K562 (cell line): ENCODE data around the gene UTP15. TPM values are rescaled to one million over a fixed set of nuclear protein-coding genes. Genes with fewer than 3 reads are reported as not detected.

ENCODE experiments used
- ATAC-seq: fragments of 200-7000 bp; cut with Tn5 transposase; 3 replicates; pipeline ENCODE4 v1.9.1; 2020; ENCODE audit warnings: moderate library complexity
- BruUV-seq: library from RNA; stranded (reverse); fragments of 400-500 nt; replicated peaks from 2 replicates; lab custom pipeline; 2021; lab: Mats Ljungman, UMichigan
- CTCF ChIA-PET: fragments of 300-600 bp; formaldehyde crosslinking; extraction: SDS; loops from one replicate; lab custom pipeline; 2021; ENCODE audit warnings: low intra/inter-chr PET ratio; lab: Yijun Ruan, JAX
- POLR2A ChIA-PET: fragments of 300-600, 350-650 bp; sonication (Branson Sonifier 250); formaldehyde crosslinking; extraction: SDS; loops from one replicate; lab custom pipeline; 2021; ENCODE audit warnings: antibody characterized with exemption, inconsistent platforms; lab: Yijun Ruan, JAX
- DNase-seq, 4 experiments: peaks; one replicate each; pipeline versions ENCODE4 v3.0.0 to v3.0.0-alpha.2; 2011 to 2018; ENCODE audit warnings: low spot score in 3 of 4, mixed read lengths in 3 of 4; ENCODE audit errors: extremely low read depth in 1 of 4
- FAIRE-seq: peaks from 2 replicates; lab custom pipeline; 2011; peaks lifted over from hg19 to GRCh38; lab: Jason Lieb, UNC
- H2AFZ ChIP-seq: 2 replicates; pipeline ENCODE4 v1.6.0; 2011; ENCODE audit warnings: low read depth, low read length, control low read depth, inconsistent platforms
- H3K27ac ChIP-seq: fragments of 200-600 bp; 3 replicates; pipeline ENCODE4 v1.8.0; 2011; ENCODE audit warnings: low read depth, mild to moderate bottlenecking, control low read depth, inconsistent platforms, low read length, moderate library complexity, mixed read lengths; ENCODE audit errors: extremely low read depth
- H3K27me3 ChIP-seq, 2 experiments: fragments of 300-600 bp in 1 of 2; 2 replicates in 1 of 2; 3 replicates in 1 of 2; pipeline versions ENCODE4 v1.6.0 to v1.8.0; 2011; ENCODE audit warnings: inconsistent platforms in 2 of 2, low read length in 2 of 2, mild to moderate bottlenecking in 1 of 2, mixed read lengths in 1 of 2, moderate library complexity in 1 of 2; ENCODE audit not compliant: control insufficient read depth in 2 of 2, insufficient read depth in 2 of 2
- H3K36me3 ChIP-seq: fragments of 300-600 bp; 3 replicates; pipeline ENCODE4 v1.8.0; 2011; ENCODE audit warnings: mild to moderate bottlenecking, low read length, inconsistent platforms; ENCODE audit not compliant: control insufficient read depth, insufficient read depth
- H3K4me1 ChIP-seq, 2 experiments: fragments of 200-600 bp in 1 of 2; replicated peaks in 1 of 2; 2 replicates in 1 of 2; 3 replicates in 1 of 2; pipeline versions ENCODE4 v1.5.1 to v1.8.0; 2011; ENCODE audit warnings: inconsistent platforms in 2 of 2, low read length in 2 of 2, mild to moderate bottlenecking in 1 of 2, mixed read lengths in 1 of 2, moderate library complexity in 1 of 2; ENCODE audit not compliant: control insufficient read depth in 2 of 2, insufficient read depth in 2 of 2
- H3K4me2 ChIP-seq: 2 replicates; pipeline ENCODE4 v1.6.1; 2011; ENCODE audit warnings: low read length, control low read depth, inconsistent platforms, mixed read lengths; ENCODE audit not compliant: insufficient read depth
- H3K4me3 ChIP-seq: fragments of 200-600 bp; sonication (generic), shearing (Covaris generic); 2 replicates; pipeline ENCODE4 v1.5.1; 2016; ENCODE audit warnings: control low read depth, inconsistent platforms
- H3K79me2 ChIP-seq: fragments of 200-600 bp; 3 replicates; pipeline ENCODE4 v1.8.0; 2011; ENCODE audit warnings: low read length, inconsistent platforms; ENCODE audit not compliant: control insufficient read depth, insufficient read depth
- H3K9ac ChIP-seq, 2 experiments: 2 replicates each; pipeline versions ENCODE4 v1.6.0 to v1.6.1; 2011; ENCODE audit warnings: low read depth in 2 of 2, low read length in 2 of 2, control low read depth in 1 of 2, inconsistent platforms in 1 of 2, mild to moderate bottlenecking in 1 of 2, mixed read lengths in 1 of 2; ENCODE audit not compliant: insufficient read depth in 1 of 2
- H3K9me1 ChIP-seq: one replicate; pipeline ENCODE4 v1.6.0; 2011; ENCODE audit warnings: inconsistent platforms, mild to moderate bottlenecking, low read length, moderate library complexity; ENCODE audit not compliant: control insufficient read depth, insufficient read depth
- H3K9me3 ChIP-seq: replicated peaks from 2 replicates; pipeline ENCODE4 v1.5.1; 2011; ENCODE audit warnings: low read depth, low read length, inconsistent platforms; ENCODE audit not compliant: control insufficient read depth, insufficient read depth
- H4K20me1 ChIP-seq: replicated peaks from 2 replicates; pipeline ENCODE4 v1.6.1; 2011; ENCODE audit warnings: low read length, inconsistent platforms, mixed read lengths; ENCODE audit not compliant: control insufficient read depth, insufficient read depth
- GATA2 ChIP-seq: sonication (generic); formaldehyde crosslinking; IDR thresholded peaks from 2 replicates; pipeline ENCODE4 v1.4.0; 2020; ENCODE audit warnings: mild to moderate bottlenecking, missing genetic modification reagents
- GATAD2A ChIP-seq: fragments of 450-650 bp; IDR thresholded peaks from 2 replicates; pipeline ENCODE4 v1.6.1; 2017
- HINFP ChIP-seq: fragments of 450-650 bp; conservative IDR thresholded peaks from 2 replicates; pipeline ENCODE4 v1.6.1; 2016; ENCODE audit warnings: missing genetic modification characterization, low read depth, mild to moderate bottlenecking, control low read depth, missing compliant biosample characterization
- PCBP1 ChIP-seq: fragments of 200-400 bp; formaldehyde crosslinking; IDR thresholded peaks from 2 replicates; pipeline ENCODE4 v1.6.1; 2018; ENCODE audit warnings: mild to moderate bottlenecking, low read depth, low read length; ENCODE audit not compliant: poor library complexity, severe bottlenecking
- PML ChIP-seq: IDR thresholded peaks from 2 replicates; pipeline ENCODE4 v1.6.1; 2012; ENCODE audit warnings: low read length, inconsistent platforms
- ZNF23 ChIP-seq: fragments of 250-450 bp; sonication (Bioruptor Pico); IDR thresholded peaks from 2 replicates; pipeline ENCODE4 v1.4.0; 2020; ENCODE audit warnings: mild to moderate bottlenecking
- WGBS: fragments of 100-300 bp; shearing (Covaris generic); methylation state at CpG from one replicate; pipeline ENCODE4 v1.1.6; 2016; ENCODE audit warnings: low coverage, mixed read lengths; ENCODE audit not compliant: insufficient coverage; ENCODE audit errors: missing lambda C conversion rate; 5-methylcytosine and 5-hydroxymethylcytosine counted together
- in situ Hi-C: fragments of 300-500 bp; cut with MboI; formaldehyde crosslinking; loops from 4 replicates; pipeline ENCODE4 v1.15.0; 2018; ENCODE audit warnings: inconsistent platforms, mixed read lengths
- intact Hi-C: fragments of 100-400 bp; cut with micrococcal nuclease; formaldehyde crosslinking; loops from 2 replicates; pipeline ENCODE4 v1.14.2; 2022
- polyA plus RNA-seq, 8 experiments: library from polyadenylated mRNA; depleted of rRNA in 4 of 8; stranded (reverse) in 5 of 8; unstranded in 3 of 8; fragments of >200 nt; fragmentation: Nextera tagmentation in 2 of 8; fragmentation: Illumina TruSeq in 1 of 8; extraction: Ambion mirVana in 2 of 8; extraction: Trizol in 1 of 8; gene quantifications; 2 replicates each; pipeline versions ENCODE4 v1.2.1 to v1.2.3, GENCODE V29; 2011 to 2014; ENCODE audit warnings: inconsistent platforms in 1 of 8, missing spikeins in 1 of 8
- total RNA-seq, 7 experiments: library from RNA; depleted of rRNA in 6 of 7; stranded (reverse); fragments of >200 nt in 6 of 7; fragmentation: Illumina TruSeq in 2 of 7; extraction: Trizol in 2 of 7; gene quantifications; 2 replicates each; pipeline versions ENCODE4 v1.2.1 to v1.2.3, GENCODE V29; 2011 to 2021; ENCODE audit warnings: low replicate concordance in 1 of 7
- TF ChIP-seq, protein P1 (sequence below): sonication (generic); formaldehyde crosslinking; IDR thresholded peaks from 2 replicates; pipeline ENCODE4 v1.8.1; 2023; ENCODE audit warnings: missing genetic modification reagents, mild to moderate bottlenecking, borderline replicate concordance
- TF ChIP-seq, protein P2 (sequence below): fragments of 450-650 bp; IDR thresholded peaks from 2 replicates; pipeline ENCODE4 v1.7.0; 2016; ENCODE audit warnings: borderline replicate concordance

The UTP15 gene
- total and polyA plus RNA-seq, 9 of the 15 experiments (the other 6 are each of a cell fraction or from before 2014, with no cell fraction given) = 28.1 to 49.3 (median 37.0) TPM

GRCh38 chr5:73539730-73540129 lies 25.8 kb upstream of the UTP15 start:
- Histone ChIP-seq H3K79me2 (no peaks in the 10 kb centered on the region), H3K36me3 (no peaks in the 10 kb centered on the region), H3K9me1 (no peaks in the 10 kb centered on the region), H3K9me3 (no peaks in the 10 kb centered on the region), H3K4me3 (no peak overlapping the region), H3K4me2 (no peak overlapping the region), H3K27ac (no peak overlapping the region), H3K9ac (no peak overlapping the region), H2AFZ (no peak overlapping the region), H3K27me3 (peaks cover under 1% of the 10 kb centered on the region in 2 experiments; a peak in 2 of 5 replicates), H4K20me1 (no peaks in the 10 kb centered on the region), H3K4me1 (no peaks in the 10 kb centered on the region; a peak in 1 of 5 replicates)
- in situ Hi-C loops = no loop called here
- no TSS peak for BruUV-seq
- intact Hi-C loops = no loop called here
- DNase-seq (no peak), ATAC-seq (no peak), FAIRE-seq (no peak)
- ChIA-PET CTCF (no interaction called here), POLR2A (interaction anchor here (1.6 kb wide), 1 partner anchor 9 kb away, joined by 3 read pairs; no protein-coding TSS in a partner anchor)
- WGBS = 0% methylated on average over 2 of the region's 2 CpGs
- TF ChIP-seq HINFP (tag) (no peak), GATAD2A (no peak), GATA2 (CRISPR knock-in tag) (no peak), PML (no peak), PCBP1 (no peak), ZNF23 (no peak)
- TF ChIP-seq, protein P1, sequence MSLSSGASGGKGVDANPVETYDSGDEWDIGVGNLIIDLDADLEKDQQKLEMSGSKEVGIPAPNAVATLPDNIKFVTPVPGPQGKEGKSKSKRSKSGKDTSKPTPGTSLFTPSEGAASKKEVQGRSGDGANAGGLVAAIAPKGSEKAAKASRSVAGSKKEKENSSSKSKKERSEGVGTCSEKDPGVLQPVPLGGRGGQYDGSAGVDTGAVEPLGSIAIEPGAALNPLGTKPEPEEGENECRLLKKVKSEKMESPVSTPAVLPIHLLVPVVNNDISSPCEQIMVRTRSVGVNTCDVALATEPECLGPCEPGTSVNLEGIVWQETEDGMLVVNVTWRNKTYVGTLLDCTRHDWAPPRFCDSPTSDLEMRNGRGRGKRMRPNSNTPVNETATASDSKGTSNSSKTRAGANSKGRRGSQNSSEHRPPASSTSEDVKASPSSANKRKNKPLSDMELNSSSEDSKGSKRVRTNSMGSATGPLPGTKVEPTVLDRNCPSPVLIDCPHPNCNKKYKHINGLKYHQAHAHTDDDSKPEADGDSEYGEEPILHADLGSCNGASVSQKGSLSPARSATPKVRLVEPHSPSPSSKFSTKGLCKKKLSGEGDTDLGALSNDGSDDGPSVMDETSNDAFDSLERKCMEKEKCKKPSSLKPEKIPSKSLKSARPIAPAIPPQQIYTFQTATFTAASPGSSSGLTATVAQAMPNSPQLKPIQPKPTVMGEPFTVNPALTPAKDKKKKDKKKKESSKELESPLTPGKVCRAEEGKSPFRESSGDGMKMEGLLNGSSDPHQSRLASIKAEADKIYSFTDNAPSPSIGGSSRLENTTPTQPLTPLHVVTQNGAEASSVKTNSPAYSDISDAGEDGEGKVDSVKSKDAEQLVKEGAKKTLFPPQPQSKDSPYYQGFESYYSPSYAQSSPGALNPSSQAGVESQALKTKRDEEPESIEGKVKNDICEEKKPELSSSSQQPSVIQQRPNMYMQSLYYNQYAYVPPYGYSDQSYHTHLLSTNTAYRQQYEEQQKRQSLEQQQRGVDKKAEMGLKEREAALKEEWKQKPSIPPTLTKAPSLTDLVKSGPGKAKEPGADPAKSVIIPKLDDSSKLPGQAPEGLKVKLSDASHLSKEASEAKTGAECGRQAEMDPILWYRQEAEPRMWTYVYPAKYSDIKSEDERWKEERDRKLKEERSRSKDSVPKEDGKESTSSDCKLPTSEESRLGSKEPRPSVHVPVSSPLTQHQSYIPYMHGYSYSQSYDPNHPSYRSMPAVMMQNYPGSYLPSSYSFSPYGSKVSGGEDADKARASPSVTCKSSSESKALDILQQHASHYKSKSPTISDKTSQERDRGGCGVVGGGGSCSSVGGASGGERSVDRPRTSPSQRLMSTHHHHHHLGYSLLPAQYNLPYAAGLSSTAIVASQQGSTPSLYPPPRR (CRISPR knock-in tag) = no peak
- TF ChIP-seq, protein P2, sequence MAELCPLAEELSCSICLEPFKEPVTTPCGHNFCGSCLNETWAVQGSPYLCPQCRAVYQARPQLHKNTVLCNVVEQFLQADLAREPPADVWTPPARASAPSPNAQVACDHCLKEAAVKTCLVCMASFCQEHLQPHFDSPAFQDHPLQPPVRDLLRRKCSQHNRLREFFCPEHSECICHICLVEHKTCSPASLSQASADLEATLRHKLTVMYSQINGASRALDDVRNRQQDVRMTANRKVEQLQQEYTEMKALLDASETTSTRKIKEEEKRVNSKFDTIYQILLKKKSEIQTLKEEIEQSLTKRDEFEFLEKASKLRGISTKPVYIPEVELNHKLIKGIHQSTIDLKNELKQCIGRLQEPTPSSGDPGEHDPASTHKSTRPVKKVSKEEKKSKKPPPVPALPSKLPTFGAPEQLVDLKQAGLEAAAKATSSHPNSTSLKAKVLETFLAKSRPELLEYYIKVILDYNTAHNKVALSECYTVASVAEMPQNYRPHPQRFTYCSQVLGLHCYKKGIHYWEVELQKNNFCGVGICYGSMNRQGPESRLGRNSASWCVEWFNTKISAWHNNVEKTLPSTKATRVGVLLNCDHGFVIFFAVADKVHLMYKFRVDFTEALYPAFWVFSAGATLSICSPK = no peak
